NCI-H2107 (cell line): ENCODE data around the gene TES.

Experiments used
- DNase-seq: peaks from one replicate; lab custom pipeline; 2025; lab: John Stamatoyannopoulos, UW

TES gene

DNA sequence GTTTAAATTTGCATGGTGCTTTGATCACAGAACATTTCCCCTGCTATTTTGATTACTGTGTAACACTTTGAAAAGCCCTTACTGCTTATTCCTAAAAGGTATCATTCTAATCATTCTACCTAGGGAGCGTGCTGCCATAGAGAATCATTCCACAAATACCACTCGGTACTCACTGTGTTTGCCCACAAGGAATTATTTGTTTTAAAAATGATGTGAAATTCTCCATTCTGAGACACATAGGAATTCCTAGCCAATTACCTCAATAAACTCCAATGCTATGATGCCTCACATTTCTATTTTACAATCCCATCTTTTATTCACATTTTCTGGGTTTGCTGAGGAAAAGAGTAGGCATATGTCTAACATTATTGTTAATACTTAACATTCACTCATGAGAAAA lies 16.2 kb upstream of the TES start:
- DNase-seq: no peak

DNA sequence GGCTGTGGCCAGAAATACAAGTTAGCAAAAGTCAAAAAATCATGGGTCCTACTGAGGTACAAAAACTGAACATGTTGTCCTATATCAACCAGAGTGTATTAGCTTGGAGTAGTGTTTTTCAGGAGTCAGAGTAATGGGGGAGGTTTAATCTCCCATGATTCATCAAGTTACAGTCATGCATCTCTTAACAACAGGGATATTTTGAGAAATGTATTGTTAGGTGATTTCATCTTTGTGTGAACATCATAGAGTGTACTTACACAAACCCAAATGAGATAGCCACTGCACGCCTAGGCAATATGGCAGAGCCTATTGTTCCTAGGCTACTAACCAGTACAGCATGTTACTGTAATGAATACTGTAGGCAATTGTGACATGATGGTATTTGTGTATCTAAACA lies 14.9 kb upstream of the TES start:
- no peak for DNase-seq

- no peak for DNase-seq
These were observed 13.4 kb upstream of the TES start for GRCh38 chr7:116196947-116197346.

DNA sequence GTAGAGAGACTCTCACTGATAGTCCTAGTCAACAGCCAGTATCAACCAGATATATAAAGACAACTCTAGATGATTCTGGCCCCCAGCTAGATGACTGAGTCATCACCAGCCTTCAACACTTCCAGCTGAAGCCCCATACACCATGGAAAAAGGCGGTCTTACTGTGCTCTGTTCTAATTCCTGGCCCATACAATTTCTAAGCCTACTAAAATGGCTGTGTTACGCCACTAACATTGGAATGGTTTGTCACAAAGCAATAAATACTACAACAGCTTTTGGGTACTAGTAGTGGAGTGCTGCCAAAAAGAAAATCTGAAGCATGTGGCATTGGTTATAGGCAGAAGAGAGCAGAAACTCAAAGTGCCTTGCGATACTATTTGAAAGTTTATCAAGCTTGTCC lies 13.0 kb upstream of the TES start:
- no peak for DNase-seq

- no peak for DNase-seq
These were observed 11.5 kb upstream of the TES start for GRCh38 chr7:116198748-116199410.

GRCh38 chr7:116200963-116201362 lies 9.4 kb upstream of the TES start:
- no peak for DNase-seq

- no peak for DNase-seq
These were observed 4.2 kb upstream of the TES start for GRCh38 chr7:116206141-116206540.

DNA sequence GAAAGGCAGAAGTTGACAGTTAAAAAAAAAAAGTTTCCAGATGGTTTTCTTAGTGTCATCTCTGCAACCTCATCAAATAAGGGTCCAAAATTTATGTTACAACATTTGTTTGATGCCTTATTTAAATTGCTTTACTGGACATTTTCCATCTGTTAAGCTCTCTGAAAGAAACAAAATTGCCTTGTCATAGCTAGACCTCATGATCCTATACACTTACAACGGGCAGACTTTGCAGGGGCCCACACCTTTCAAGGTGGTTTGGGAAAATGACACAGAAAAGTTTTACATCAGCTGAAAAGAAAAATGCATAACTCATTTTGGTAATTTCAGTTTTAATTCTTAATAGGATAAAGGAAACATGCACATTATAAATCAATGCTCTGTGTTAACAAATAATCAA lies 1.4 kb upstream of the TES start:
- no peak for DNase-seq

- DNase-seq: no peak
These were observed 723 bp upstream of the TES start for GRCh38 chr7:116209561-116210070.

- no peak for DNase-seq
These were observed 920 bp downstream of the TES start for GRCh38 chr7:116211006-116211912.

DNA sequence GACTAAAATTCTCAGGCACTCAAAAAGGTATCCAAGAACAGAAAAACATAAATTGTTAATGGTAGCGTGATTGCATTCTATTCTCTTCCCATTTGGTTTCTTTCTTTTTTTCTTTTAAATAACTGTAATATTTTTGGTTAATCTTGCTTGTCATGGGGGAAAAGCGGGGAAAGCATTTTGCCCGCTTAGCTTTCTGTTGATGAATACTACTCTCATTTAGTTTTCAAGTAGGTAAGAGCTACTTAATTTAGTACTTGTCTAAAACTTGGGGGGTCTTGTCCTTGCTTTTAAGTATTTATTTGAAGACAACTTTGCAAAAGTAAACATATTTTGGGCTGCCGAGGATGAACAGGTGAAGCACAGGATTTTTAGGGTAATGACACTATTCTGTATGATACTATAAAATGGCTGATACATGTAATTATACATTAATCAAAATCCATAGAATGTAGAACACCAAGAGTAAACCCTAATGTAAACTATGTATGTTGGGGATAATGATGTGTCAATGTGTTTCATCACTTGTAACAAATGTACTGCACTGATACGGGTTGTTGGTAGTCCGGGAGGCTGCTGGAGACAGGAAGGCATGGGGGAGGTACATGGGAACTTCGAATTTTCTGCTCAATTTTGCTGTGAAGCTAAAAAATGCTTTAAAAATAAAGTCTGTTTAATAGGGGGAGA lies 1.7 kb downstream of the TES start:
- DNase-seq: no peak

DNA sequence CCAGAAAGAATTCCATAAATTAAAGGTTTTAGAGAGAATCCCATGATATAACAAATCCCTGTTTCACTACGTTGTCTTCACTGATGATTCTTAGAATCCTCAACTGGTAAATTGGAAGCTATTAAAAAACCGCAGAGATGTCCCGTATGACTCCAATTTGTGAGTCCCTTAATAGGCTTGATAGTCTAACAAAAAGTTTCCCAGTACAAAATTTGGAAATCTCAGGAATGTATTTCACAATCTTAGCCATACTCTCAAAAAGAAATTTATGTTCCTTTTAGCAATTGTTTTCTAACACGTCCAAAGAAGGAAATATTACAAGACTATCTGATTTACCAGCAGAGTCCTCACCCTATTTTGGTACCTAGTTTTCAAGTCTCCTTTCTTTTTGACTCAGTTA lies 2.5 kb downstream of the TES start:
- DNase-seq: no peak

DNA sequence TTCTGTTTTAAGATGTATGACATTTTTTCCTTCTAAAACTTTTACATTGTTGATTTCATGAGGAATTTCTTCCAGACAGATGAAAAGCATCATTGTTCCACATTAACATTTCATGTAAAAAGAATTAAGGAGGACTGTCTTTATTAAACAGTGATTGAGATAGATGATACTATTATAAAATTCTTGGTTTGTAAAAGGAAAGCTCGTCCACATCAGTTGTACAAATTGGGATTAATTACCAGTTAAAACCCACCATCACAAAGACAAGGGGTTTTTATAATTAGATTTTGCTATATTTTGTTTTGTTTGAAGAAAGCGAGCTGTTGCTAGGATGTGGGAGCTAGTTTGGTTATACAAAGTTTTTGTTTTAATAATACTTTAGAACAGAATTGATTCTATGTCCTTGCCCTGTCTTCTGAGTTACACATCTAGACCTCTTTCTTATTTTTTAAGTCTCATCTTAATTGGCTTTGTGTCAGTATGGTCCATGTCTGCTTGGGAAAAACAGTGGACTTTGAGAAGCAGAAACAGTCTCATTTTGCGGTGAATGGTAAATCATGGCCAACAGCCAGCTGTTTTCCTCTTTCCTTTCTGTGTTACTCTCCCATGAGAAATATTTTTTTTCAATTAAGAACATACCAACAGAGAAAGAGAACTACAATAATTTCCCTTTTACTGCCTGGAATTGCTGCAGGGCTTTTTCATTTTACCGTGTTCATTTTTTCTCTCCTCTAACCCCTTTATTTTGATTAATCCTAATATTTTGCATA lies 3.2 kb downstream of the TES start:
- DNase-seq: no peak

- DNase-seq: no peak
These were observed 4.6 kb downstream of the TES start for GRCh38 chr7:116214921-116215320.

GRCh38 chr7:116215551-116215950 lies 5.2 kb downstream of the TES start:
- no peak for DNase-seq

DNA sequence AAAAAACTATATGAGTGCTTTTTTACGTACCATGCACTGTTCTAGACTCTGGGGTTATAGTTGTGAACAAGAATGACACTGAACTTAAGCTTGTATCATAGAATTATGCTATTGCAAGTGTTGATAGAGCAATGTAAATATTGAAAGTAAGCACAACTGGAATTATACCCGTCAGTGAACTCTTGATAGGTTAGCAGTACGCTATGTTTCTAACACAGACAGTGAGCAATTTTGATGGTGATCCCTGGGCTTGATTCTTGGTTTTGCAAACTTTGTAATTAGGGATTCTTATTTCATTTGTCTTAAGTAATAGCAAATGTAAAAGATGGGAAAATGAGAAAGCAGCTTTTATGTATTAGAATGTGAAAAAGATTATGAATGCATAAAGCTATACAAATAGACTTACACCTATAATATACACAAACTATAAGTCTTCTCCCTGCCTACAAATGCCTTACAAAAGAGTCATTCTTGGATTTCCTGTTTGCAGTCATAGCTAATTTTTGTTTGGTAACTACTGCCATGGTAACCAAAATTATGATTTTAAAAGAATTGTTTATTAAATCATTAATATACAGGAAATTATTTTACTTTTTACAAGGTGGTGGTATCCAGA lies 6.7 kb downstream of the TES start:
- no peak for DNase-seq

DNA sequence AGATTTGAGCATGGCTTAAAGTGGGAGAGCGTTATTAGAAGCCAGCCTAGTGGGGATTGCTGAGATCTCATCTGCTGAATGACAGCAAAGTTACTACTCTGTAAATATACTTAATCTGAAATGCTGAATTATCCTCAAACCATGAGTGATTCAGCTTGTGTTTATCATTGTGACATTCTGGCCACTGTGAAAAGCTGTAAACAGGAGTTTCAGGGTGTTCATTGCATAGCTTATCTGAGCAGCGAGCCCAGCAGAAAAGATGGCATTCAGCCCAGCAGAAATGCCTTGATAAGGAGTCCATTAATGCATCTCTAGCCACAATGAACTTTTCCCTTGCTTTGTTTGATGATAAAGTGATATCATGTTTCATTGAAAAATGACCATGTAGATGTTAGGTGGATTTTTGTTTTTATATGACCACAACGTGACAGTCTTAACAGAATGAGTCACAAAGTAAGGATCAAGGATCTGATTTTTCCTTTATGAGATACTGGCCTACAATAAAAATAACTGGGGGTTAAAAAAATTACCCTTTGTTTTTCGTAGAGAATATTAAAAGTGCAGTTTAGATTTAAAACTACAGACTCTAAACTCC lies 7.8 kb downstream of the TES start:
- no peak for DNase-seq

GRCh38 chr7:116218747-116219146 lies 8.4 kb downstream of the TES start:
- DNase-seq: no peak

DNA sequence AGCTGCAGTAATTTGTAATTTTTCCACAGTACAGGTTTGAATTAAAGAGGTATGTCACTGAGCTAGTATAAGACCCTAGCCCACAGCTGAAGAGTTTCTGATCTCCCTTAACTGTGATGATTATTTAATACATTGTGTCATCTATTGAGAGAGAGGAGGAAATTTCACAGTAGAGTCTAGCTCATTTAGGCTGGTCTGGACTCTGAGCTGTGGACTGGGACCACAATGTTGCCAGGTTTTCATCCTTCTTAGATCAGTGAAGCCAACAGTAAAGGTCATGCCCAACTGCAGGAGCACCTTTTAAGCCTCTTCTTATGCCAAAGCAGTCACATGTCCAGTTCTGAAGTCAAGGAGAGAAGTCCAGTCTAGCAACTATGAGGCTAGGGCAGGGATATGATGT lies 8.9 kb downstream of the TES start:
- no peak for DNase-seq

GRCh38 chr7:116219834-116220233 lies 9.5 kb downstream of the TES start:
- DNase-seq: no peak

- no peak for DNase-seq
These were observed 12.2 kb downstream of the TES start for GRCh38 chr7:116222501-116222900.
